Left ventricle myocardium superior (tissue), 1 donor: Measurements from ENCODE around the gene DMWD. TPM values are rescaled to one million over a fixed set of nuclear protein-coding genes. Genes with fewer than 3 reads are reported as not detected.
"Not testable (repeated sequence)": the region's sequence is repeated elsewhere in the genome, so short reads cannot be mapped to it uniquely, and the experiment has no call there.

Experiments used
- ATAC-seq: fragments of 200-7000 bp; cut with Tn5 transposase; one replicate; pipeline ENCODE4 v1.9.1; 2020; ENCODE audit warnings: mild to moderate bottlenecking, moderate library complexity
- DNase-seq: peaks from one replicate; pipeline ENCODE4 v3.0.0-alpha.2; 2020
- intact Hi-C: fragments of 100-400 bp; cut with micrococcal nuclease; formaldehyde crosslinking; loops from one replicate; pipeline ENCODE4 v1.11.0; 2022
- total RNA-seq: library from RNA; stranded (reverse); fragmentation: NEBNext Ultra II Directional; extraction: Animal tissue kit (Norgen Biotek cat#: 25700); gene quantifications from one replicate; pipeline ENCODE4 v1.2.1, GENCODE V29; 2021
- donor health status: DM: no; HTN: yes; CAD: no; lungs with severe emphysema.

DMWD gene
- total RNA-seq, 1 donor from 2014 or later = 64.6 TPM

- peak; percentile 49 for DNase-seq
- intact Hi-C loops = no loop called here
- no peak for ATAC-seq
Observed at GRCh38 chr19:45764475-45764874, 28.2 kb downstream of the DMWD start.

DNA sequence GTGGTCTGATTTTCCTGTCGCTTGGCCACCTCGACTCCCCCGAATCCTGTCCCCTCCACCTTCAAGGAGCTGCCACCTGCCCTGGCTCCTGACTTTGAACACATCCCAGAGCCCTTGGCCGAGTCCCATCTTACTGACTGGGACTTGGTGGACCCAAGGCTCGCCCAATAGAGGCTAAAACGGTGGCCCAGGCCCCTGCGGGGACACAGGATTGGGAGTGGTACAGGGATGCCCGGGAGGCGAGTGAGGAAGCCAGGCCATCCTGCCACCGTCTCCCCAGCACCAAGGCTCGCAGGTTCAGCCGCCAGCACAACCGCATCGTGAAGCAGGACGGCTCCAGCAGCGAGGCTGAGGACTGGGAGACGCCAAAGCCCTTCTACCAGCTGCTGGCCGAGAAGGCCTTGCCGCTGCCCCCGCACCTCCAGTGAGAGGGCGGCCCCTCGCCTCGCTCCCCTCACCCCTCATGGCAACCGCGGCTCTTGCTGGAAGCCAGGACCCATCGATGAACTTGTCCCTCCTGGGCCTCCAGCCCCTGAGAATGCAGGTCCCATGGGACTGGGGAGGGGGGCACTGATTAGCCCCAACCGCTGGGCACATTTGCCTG, 28.9 kb downstream of the DMWD start:
- intact Hi-C loops = no loop called here
- DNase-seq (no peak), ATAC-seq (no peak)

DNA sequence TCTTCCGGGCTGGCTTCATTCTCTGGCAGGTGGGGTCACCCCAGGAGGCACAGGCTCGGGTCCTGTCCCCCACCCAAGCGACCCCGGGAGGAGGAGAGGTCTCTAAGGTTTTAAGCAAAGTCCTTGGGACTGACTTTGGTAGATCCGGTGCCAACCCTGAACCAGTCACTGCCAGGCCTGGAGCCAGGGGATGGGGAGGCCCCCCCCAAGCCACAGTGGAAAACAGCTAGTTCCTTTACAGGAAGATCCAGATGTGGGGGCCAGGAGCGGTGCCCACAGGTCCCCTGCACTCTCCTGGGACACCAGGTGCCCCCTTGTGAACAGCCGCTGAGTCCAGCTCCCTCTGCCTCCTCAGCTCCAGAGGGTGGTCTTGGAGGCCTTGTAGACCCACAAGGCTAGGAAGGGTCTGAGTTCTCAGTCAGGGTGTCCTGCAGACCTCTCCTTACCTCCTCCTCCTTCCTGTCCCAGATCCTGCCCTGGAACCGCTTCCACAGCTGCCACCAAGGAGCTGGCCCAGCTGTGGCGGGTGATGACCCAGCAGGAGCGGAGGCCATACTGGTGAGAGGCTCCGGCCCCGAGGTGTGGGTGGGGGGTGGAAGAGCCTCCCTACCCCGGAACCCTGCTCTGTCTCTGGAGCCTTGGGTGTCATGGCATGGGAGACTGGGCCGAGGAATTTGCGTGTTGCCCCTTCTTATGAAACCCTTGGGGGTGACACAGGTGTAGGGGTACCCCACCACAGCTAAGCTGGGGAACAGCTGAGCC, 29.6 kb downstream of the DMWD start:
- intact Hi-C loops = no loop called here
- DNase-seq (no peak), ATAC-seq (no peak)

- ATAC-seq (no peak), DNase-seq (no peak)
- intact Hi-C loops = no loop called here
Observed at GRCh38 chr19:45761714-45762113, 30.9 kb downstream of the DMWD start.

- no peak for ATAC-seq
- no peak for DNase-seq
- intact Hi-C loops = no loop called here
Observed at GRCh38 chr19:45758921-45759320, 33.7 kb downstream of the DMWD start.

DNA sequence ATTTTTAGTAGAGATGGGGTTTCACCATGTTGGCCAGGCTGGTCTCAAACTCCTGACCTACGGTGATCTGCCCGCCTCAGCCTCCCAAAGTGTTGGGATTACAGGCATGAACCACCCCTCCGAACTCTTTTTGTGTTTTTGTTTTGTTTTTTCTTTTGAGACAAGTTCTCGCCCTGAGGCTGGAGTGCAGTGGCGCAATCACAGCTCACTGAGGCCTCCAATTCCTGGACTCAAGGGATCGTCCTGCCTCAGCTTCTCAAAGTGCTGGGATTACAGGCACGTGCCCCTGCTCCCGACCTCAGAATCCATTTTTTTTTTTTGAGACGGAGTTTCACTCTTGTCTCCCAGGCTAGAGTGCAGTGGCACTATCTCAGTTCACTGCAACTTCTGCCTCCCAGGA, 35.0 kb downstream of the DMWD start:
- intact Hi-C loops = no loop called here
- ATAC-seq = no peak
- DNase-seq = no peak

GRCh38 chr19:45754323-45754722, 38.3 kb downstream of the DMWD start:
- intact Hi-C loops = no loop called here
- no peak for DNase-seq
- no peak for ATAC-seq

DNA sequence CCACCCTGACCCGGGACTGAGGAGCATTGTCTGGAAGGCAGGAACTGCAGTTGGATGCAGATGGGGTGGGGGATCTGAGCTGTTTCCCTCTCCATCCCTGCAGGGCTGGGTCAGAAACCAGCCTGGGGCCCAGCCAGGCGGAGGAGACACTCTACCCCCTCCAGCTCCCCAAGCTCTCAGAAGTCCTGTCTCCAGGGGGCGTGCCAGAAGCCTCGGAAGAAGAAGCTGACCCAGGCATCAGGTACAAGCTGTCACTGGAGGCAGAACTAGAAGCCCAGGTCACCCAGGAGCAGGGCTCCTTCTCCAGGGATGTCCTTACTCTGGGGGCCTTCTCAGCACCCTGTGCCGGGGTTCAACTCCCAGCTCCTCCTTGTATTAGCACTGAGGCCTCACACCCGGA, 39.1 kb downstream of the DMWD start:
- intact Hi-C loops = no loop called here
- no peak for ATAC-seq
- DNase-seq = no peak

DNA sequence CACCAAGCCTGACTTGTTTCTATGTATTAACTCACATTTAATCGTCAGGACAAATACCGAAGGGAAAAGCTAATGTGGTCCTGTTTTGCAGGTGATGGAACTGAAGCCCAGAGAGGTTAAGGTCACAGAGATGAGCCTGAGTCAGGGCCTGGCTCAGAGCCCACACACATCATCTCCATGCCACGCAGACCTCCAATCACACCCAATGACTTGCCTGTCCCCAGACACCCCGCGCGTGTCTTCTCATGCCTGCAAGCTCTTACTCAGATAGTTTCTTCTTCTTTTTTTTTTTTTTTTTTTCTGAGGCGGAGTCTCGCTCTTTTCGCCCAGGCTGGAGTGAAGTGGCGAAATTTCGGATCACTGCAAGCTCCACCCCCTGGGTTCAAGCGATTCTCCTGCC, 40.0 kb downstream of the DMWD start:
- intact Hi-C loops = no loop called here
- no peak for ATAC-seq

DNA sequence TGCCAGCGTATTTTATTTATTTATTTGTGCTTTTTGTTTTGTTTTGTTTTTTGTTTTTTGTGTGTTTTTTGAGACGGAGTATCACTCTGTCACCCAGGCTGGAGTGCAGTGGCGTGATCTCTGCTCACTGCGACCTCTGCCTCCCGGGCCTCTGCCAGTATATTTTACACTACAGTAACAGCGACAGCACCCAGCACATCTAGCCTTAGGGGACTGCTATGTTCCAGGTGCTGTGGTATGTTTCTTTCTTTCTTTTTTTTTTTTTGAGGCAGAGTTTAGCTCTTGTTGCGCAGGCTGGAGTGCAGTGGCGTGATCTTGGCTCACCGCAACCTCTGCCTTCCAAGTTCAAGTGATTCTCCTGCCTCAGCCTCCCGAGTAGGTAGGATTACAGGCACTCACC, 41.2 kb downstream of the DMWD start:
- DNase-seq, ATAC-seq, intact Hi-C loops: not testable (repeated sequence)

More for the DNA sequence above, 40.0 kb downstream of the DMWD start:
- DNase-seq = no peak

DNA sequence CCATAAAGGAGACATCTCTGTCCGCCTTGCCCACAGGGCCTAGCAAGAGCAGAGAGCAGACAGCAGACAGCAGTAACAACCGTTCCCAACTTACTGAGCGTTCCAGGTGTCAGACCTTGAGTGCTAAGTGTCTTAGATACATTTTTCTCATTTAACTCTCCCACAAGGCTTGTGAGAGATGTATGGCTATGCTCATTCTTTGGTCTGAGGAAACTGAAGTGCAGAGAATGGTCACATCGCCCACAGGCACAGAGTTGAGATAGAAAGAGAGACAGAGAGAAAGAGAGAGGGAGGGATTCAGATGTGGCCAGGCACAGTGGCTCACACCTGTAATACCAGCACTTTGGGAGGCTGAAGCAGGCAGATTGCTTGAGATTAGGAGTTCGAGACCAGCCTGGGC, 45.1 kb downstream of the DMWD start:
- intact Hi-C loops = no loop called here
- DNase-seq = no peak

DNA sequence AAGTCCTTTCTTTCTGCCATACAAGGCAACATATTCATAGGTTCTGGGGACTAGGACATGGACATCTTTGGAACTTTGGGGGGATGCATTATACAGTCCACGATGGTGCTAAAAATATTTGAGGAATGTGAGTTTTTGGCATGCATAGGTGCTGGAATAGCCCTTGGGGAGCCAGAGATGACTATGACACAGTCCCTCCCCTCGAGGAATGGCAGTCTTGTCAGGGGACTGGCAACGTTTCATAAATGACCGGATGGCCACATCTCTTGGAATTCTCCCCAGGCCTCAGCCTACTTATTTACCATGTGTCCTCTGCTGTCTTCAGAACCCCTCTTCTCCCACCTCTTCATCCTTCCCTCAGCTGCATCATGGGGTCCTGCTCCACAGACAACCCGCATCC, 45.8 kb downstream of the DMWD start:
- DNase-seq = no peak
- no peak for ATAC-seq

More for the DNA sequence above, 45.1 kb downstream of the DMWD start:
- no peak for ATAC-seq

GRCh38 chr19:45745606-45746005, 47.0 kb downstream of the DMWD start:
- ATAC-seq (no peak), DNase-seq (no peak)
- intact Hi-C loops = no loop called here

More for the DNA sequence above, 45.8 kb downstream of the DMWD start:
- intact Hi-C loops = no loop called here

DNA sequence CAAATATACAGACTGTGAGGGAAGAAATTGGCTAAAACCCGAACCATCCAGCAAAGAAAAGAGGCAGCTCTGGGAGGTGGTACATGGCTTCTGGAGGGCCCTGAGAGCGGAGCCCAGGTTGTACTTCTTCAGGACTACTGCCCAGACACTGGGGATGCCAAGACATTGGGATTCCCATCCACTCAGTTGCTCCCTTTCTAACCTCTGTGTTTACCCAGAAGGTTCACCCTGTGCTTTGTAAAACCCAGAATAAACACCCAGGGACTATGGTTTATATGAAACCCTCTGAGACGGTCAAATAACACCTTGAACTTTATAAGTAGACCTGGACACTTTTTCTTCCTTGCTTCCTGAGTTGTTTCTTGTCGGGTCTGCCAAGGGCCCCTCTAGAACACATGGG, 49.7 kb downstream of the DMWD start:
- ATAC-seq (no peak), DNase-seq (no peak)
- intact Hi-C loops = no loop called here

- DNase-seq (no peak), ATAC-seq (no peak)
- intact Hi-C loops = no loop called here
Observed at GRCh38 chr19:45739498-45740439, 52.9 kb downstream of the DMWD start.

- intact Hi-C loops = no loop called here
Observed at GRCh38 chr19:45733160-45733810, 59.4 kb downstream of the DMWD start, which contains the start of gene MEIOSIN. Gene MEIOSIN (plus strand): TSS chr19:45733439. CDS start chr19:45735377, 1,938 bp downstream.

More at GRCh38 chr19:45733160-45733810, 59.4 kb downstream of the DMWD start, which contains the start of gene MEIOSIN:
- DNase-seq = no peak
- no peak for ATAC-seq
